Choroid plexus epithelial cell (primary cell): ENCODE data around the gene ARSJ.
A peak's percentile ranks its signal among the peaks of the same experiment; 100 is the strongest.

Experiments
- DNase-seq: peaks from one replicate; pipeline ENCODE4 v3.0.0-alpha.2; 2010; ENCODE audit warnings: low read depth
- H3K4me3 ChIP-seq: 2 replicates; pipeline ENCODE4 v1.5.1; 2011; ENCODE audit warnings: low read depth, mild to moderate bottlenecking, control low read depth, low read length, moderate library complexity
- TF ChIP-seq, protein P1 (sequence below): conservative IDR thresholded peaks from 2 replicates; pipeline ENCODE4 v1.5.1; 2011; ENCODE audit warnings: low read depth, mild to moderate bottlenecking, control low read depth, inconsistent platforms, low read length, moderate library complexity

Gene ARSJ

DNA sequence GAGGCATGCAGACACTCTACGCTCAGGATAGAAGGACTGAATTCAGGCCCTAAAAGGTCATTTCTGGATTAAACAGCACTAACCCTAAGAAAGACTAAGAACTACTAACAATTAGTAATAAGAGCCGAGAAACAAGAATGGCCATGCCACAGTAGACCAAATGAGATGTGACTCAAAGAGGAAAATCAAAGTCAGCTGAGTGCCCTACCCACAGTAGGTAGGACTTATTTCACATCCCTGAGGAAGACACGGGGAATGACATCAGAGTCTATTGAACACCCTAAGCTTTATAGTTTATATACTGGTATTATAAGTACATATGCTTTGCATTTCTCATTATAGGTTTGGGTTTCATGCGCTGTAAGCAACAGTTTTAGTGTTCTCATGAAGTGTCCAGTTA is 2.7 kb upstream of the ARSJ start:
- no peak for DNase-seq
- no peak overlapping the region for H3K4me3 ChIP-seq
- TF ChIP-seq, protein P1, sequence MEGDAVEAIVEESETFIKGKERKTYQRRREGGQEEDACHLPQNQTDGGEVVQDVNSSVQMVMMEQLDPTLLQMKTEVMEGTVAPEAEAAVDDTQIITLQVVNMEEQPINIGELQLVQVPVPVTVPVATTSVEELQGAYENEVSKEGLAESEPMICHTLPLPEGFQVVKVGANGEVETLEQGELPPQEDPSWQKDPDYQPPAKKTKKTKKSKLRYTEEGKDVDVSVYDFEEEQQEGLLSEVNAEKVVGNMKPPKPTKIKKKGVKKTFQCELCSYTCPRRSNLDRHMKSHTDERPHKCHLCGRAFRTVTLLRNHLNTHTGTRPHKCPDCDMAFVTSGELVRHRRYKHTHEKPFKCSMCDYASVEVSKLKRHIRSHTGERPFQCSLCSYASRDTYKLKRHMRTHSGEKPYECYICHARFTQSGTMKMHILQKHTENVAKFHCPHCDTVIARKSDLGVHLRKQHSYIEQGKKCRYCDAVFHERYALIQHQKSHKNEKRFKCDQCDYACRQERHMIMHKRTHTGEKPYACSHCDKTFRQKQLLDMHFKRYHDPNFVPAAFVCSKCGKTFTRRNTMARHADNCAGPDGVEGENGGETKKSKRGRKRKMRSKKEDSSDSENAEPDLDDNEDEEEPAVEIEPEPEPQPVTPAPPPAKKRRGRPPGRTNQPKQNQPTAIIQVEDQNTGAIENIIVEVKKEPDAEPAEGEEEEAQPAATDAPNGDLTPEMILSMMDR, result no peak

DNA sequence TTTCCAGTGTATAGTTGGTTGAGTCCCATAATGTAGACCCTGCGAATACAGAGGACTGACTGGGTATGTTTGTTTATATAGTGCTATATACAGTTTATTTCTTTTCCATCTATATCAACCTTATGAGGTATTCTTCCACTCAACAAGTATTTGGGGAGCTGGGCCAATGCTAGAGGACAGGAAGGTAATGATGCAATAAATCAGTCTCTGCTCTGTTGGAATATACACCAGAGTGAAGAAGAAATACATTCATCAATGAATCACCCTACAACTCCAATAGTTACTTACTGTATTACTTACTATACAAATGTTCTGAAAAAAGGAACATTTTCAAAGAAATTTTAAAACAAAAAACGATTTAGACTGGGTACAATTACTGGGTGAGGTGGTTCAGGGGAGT is 2.1 kb upstream of the ARSJ start:
- no peak overlapping the region for H3K4me3 ChIP-seq
- TF ChIP-seq, protein P1, result no peak

DNA sequence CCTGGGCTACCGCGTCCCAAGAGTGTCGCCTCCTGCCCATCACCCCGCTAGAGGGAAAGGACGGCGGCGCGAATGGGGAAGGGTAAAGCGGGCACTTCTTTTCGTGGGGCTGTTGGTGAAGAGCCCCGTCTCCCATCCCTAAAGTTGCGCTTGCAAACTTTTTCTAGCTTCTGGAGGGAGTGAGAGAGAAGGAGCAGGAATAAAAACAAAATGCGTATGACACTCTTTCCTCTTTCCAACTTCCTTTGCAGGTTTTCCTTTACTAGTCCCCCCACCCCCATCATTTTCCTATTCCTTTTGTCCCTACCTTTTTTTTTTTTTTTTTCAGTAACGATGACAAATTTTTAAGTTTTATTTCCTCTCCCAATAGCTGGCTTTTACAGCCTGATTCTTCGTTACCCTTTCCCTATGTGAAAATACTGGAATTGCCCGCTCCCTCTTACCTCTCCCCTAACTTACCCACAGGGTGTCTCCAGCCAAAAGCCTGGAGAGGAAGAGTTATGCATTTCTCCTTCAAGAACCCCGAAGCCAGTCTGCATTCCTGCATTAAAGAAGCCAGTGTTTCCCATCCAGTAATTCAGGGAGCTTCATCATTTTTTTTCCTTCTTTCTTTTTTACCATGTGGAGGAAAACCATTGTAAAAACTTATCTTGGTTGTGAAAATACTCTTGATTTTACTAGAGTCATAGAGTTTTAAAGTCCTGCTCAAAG is 613 bp upstream of the ARSJ start:
- DNase-seq, result no peak
- H3K4me3 ChIP-seq, result peak overlapping the region; percentile 79
- TF ChIP-seq, protein P1, result no peak

More for the DNA sequence above, 2.1 kb upstream of the ARSJ start:
- DNase-seq, result no peak

DNA sequence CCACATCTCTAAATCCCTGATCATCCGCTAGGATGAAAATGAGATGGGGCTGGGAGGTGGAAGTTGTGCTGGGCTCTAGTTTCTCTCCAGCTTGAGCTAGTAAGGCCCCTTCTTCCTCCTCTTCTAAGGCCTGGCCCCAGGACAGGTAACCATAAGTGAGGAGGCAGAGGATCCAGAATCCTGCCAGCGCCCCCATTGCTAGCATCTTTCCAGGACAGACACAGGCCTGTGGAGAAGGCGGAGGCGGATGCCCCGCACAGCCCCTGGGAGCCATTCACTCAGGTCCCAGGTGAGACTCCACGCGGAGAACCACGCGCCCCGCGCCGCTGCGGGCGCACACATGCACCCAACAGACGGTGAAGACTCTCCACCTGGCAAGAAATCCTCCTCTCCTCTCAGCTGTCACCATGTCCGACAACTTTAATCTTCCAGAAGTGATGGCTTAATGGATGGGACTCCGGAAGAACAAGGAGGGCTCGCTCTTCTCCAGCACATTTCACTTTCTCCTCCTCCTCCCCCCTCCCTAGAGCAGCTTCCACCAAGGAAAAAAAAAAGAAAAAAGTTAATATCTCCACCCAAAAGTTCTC is 793 bp downstream of the ARSJ start:
- TF ChIP-seq, protein P1, result no peak
- peak overlapping the region; percentile 79 for H3K4me3 ChIP-seq
- no peak for DNase-seq

DNA sequence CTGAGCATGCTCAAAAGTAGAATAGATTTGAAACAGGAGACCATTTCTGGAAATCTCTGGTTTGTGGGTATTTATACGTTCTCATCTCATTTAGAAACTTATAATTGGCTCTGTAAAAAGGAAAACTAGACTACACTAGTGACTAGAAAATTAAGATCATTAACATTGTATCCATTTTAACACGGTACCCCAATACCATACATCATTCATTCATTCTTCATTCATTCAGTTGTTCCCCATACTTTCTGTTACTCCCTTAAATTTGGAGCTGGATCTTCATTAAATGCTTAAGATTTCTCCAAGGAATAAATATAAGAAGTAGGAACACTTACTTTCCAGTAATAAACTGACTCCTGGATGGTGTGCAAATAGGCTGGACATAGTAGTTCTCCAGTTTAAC is 1.3 kb downstream of the ARSJ start:
- H3K4me3 ChIP-seq, result peak overlapping the region; percentile 79
- no peak for DNase-seq
- TF ChIP-seq, protein P1, result no peak

DNA sequence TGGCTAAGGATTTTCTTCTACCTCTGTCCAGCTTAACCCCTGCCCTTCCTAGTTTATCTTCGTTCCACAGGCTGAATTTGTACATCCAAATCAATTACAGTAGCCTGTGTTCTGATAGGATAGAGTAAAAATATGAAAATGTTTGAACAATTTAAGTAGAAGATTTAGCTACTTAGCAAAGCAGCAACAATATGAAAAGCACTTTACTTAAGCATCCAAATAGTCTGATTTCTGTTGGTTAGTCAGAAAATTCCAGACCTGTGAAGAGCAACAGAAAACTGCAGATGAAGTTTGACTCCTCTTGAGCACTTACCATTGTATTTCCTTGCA is 2.0 kb downstream of the ARSJ start:
- DNase-seq, result peak; percentile 43
- H3K4me3 ChIP-seq, result peak overlapping the region; percentile 79
- TF ChIP-seq, protein P1, result no peak
